Neural cell (in vitro differentiated cells): ENCODE measurements around the gene C13orf46.

Source experiments
- CTCF ChIP-seq: fragments of 450-650 bp; IDR thresholded peaks from 2 replicates; pipeline ENCODE4 v1.5.1; 2014; ENCODE audit warnings: antibody characterized with exemption, mild to moderate bottlenecking, moderate library complexity; ENCODE audit not compliant: poor library complexity, severe bottlenecking
- POLR2AphosphoS5 ChIP-seq: IDR thresholded peaks from 2 replicates; pipeline ENCODE4 v1.6.1; 2012

GRCh38 chr13:113968463-113969310 lies 5.2 kb downstream of the C13orf46 start:
- TF ChIP-seq CTCF = no peak
- no peak for TF ChIP-seq POLR2AphosphoS5
